Measurements from ENCODE around the gene SCUBE1. TPM values are rescaled to one million over a fixed set of nuclear protein-coding genes. Genes with fewer than 3 reads are reported as not detected.

The SCUBE1 gene
- total and polyA plus RNA-seq, 2 experiments from 2014 or later = 0.81 to 3.2 TPM

DNA sequence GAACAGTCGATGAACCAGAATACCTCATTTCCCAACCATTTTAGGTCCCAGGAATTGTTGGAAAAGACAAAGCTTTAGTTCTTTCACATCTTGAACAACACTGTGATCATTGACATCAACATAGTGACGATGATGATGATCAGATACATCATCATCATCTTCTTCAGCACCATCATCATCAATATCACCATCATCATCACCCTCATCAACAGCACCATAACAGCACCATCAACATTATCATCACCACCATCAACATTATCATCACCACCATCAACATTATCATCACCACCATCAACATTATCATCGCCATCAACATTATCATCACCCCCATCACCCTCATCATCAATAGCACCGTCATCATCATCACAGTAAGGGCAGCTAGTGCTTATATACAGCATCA lies 8.8 kb downstream of the SCUBE1 start:
- H3K4me3 Mint-ChIP-seq = no peak overlapping the region
- Histone ChIP-seq H3K27ac (ENCODE audit: low read depth) (no peak overlapping the region), H2AFZ (no peak overlapping the region), H3K36me3 (ENCODE audit: insufficient read depth) (no peaks in the 10 kb centered on the region), H3K27me3 (ENCODE audit: insufficient read depth) (no peaks in the 10 kb centered on the region), H3K9me2 (ENCODE audit: insufficient read depth) (no peaks in the 10 kb centered on the region), H4K20me1 (replicated peaks; ENCODE audit: insufficient read depth) (no peaks in the 10 kb centered on the region), H3F3A (replicated peaks; ENCODE audit: low read depth) (no peaks in the 10 kb centered on the region), H3K79me2 (replicated peaks; ENCODE audit: insufficient read depth) (no peaks in the 10 kb centered on the region), H3K4me1 (ENCODE audit: insufficient read depth) (no peaks in the 10 kb centered on the region), H3K4me3 (no peak overlapping the region), H3K4me2 (no peak overlapping the region)
- TF ChIP-seq EZH2phosphoT487 (IDR thresholded peaks at IDR 0.05; ENCODE audit: unreplicated experiment) = no peak
- TF ChIP-seq ZNF331 (CRISPR knock-in tag; IDR thresholded peaks at IDR 0.05; ENCODE audit: low read depth) = no peak
- TF ChIP-seq, protein P1, sequence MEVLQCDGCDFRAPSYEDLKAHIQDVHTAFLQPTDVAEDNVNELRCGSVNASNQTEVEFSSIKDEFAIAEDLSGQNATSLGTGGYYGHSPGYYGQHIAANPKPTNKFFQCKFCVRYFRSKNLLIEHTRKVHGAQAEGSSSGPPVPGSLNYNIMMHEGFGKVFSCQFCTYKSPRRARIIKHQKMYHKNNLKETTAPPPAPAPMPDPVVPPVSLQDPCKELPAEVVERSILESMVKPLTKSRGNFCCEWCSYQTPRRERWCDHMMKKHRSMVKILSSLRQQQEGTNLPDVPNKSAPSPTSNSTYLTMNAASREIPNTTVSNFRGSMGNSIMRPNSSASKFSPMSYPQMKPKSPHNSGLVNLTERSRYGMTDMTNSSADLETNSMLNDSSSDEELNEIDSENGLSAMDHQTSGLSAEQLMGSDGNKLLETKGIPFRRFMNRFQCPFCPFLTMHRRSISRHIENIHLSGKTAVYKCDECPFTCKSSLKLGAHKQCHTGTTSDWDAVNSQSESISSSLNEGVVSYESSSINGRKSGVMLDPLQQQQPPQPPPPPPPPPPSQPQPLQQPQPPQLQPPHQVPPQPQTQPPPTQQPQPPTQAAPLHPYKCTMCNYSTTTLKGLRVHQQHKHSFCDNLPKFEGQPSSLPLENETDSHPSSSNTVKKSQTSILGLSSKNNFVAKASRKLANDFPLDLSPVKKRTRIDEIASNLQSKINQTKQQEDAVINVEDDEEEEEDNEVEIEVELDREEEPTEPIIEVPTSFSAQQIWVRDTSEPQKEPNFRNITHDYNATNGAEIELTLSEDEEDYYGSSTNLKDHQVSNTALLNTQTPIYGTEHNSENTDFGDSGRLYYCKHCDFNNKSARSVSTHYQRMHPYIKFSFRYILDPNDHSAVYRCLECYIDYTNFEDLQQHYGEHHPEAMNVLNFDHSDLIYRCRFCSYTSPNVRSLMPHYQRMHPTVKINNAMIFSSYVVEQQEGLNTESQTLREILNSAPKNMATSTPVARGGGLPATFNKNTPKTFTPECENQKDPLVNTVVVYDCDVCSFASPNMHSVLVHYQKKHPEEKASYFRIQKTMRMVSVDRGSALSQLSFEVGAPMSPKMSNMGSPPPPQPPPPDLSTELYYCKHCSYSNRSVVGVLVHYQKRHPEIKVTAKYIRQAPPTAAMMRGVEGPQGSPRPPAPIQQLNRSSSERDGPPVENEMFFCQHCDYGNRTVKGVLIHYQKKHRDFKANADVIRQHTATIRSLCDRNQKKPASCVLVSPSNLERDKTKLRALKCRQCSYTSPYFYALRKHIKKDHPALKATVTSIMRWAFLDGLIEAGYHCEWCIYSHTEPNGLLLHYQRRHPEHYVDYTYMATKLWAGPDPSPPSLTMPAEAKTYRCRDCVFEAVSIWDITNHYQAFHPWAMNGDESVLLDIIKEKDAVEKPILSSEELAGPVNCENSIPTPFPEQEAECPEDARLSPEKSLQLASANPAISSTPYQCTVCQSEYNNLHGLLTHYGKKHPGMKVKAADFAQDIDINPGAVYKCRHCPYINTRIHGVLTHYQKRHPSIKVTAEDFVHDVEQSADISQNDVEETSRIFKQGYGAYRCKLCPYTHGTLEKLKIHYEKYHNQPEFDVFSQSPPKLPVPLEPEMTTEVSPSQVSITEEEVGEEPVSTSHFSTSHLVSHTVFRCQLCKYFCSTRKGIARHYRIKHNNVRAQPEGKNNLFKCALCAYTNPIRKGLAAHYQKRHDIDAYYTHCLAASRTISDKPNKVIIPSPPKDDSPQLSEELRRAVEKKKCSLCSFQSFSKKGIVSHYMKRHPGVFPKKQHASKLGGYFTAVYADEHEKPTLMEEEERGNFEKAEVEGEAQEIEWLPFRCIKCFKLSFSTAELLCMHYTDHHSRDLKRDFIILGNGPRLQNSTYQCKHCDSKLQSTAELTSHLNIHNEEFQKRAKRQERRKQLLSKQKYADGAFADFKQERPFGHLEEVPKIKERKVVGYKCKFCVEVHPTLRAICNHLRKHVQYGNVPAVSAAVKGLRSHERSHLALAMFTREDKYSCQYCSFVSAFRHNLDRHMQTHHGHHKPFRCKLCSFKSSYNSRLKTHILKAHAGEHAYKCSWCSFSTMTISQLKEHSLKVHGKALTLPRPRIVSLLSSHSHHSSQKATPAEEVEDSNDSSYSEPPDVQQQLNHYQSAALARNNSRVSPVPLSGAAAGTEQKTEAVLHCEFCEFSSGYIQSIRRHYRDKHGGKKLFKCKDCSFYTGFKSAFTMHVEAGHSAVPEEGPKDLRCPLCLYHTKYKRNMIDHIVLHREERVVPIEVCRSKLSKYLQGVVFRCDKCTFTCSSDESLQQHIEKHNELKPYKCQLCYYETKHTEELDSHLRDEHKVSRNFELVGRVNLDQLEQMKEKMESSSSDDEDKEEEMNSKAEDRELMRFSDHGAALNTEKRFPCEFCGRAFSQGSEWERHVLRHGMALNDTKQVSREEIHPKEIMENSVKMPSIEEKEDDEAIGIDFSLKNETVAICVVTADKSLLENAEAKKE (CRISPR knock-in tag; IDR thresholded peaks at IDR 0.05) = no peak
- TF ChIP-seq CREB1 (CRISPR knock-in tag; IDR thresholded peaks at IDR 0.05; ENCODE audit: low read depth) = no peak
- TF ChIP-seq, protein P2, sequence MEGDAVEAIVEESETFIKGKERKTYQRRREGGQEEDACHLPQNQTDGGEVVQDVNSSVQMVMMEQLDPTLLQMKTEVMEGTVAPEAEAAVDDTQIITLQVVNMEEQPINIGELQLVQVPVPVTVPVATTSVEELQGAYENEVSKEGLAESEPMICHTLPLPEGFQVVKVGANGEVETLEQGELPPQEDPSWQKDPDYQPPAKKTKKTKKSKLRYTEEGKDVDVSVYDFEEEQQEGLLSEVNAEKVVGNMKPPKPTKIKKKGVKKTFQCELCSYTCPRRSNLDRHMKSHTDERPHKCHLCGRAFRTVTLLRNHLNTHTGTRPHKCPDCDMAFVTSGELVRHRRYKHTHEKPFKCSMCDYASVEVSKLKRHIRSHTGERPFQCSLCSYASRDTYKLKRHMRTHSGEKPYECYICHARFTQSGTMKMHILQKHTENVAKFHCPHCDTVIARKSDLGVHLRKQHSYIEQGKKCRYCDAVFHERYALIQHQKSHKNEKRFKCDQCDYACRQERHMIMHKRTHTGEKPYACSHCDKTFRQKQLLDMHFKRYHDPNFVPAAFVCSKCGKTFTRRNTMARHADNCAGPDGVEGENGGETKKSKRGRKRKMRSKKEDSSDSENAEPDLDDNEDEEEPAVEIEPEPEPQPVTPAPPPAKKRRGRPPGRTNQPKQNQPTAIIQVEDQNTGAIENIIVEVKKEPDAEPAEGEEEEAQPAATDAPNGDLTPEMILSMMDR (conservative IDR thresholded peaks at IDR 0.05; ENCODE audit: low read depth in 2 of 2) = no peak
- no peak for TF ChIP-seq ZNF114 (CRISPR knock-in tag; IDR thresholded peaks at IDR 0.05)
- no peak for TF ChIP-seq JUNB (IDR thresholded peaks at IDR 0.05; ENCODE audit: unreplicated experiment)
- TF ChIP-seq, protein P3, sequence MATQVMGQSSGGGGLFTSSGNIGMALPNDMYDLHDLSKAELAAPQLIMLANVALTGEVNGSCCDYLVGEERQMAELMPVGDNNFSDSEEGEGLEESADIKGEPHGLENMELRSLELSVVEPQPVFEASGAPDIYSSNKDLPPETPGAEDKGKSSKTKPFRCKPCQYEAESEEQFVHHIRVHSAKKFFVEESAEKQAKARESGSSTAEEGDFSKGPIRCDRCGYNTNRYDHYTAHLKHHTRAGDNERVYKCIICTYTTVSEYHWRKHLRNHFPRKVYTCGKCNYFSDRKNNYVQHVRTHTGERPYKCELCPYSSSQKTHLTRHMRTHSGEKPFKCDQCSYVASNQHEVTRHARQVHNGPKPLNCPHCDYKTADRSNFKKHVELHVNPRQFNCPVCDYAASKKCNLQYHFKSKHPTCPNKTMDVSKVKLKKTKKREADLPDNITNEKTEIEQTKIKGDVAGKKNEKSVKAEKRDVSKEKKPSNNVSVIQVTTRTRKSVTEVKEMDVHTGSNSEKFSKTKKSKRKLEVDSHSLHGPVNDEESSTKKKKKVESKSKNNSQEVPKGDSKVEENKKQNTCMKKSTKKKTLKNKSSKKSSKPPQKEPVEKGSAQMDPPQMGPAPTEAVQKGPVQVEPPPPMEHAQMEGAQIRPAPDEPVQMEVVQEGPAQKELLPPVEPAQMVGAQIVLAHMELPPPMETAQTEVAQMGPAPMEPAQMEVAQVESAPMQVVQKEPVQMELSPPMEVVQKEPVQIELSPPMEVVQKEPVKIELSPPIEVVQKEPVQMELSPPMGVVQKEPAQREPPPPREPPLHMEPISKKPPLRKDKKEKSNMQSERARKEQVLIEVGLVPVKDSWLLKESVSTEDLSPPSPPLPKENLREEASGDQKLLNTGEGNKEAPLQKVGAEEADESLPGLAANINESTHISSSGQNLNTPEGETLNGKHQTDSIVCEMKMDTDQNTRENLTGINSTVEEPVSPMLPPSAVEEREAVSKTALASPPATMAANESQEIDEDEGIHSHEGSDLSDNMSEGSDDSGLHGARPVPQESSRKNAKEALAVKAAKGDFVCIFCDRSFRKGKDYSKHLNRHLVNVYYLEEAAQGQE (IDR thresholded peaks at IDR 0.05; ENCODE audit: unreplicated experiment) = no peak
- TF ChIP-seq, protein P4, sequence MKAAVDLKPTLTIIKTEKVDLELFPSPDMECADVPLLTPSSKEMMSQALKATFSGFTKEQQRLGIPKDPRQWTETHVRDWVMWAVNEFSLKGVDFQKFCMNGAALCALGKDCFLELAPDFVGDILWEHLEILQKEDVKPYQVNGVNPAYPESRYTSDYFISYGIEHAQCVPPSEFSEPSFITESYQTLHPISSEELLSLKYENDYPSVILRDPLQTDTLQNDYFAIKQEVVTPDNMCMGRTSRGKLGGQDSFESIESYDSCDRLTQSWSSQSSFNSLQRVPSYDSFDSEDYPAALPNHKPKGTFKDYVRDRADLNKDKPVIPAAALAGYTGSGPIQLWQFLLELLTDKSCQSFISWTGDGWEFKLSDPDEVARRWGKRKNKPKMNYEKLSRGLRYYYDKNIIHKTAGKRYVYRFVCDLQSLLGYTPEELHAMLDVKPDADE (IDR thresholded peaks at IDR 0.05) = no peak
- no peak for TF ChIP-seq STAT1 (IDR thresholded peaks at IDR 0.05; ENCODE audit: unreplicated experiment)
- no peak for TF ChIP-seq POLR2AphosphoS5 (IDR thresholded peaks at IDR 0.05; ENCODE audit: low read depth)
- no peak for TF ChIP-seq EZH2 (IDR thresholded peaks at IDR 0.05; ENCODE audit: low read depth, unreplicated experiment)
- no peak for TF ChIP-seq NANOG (IDR thresholded peaks at IDR 0.05; ENCODE audit: borderline replicate concordance)
- H3K9me3 Mint-ChIP-seq = no peaks in the 10 kb centered on the region
- ATAC-seq (no peak), DNase-seq (ENCODE audit: low spot score) (no peak)
- H3K27me3 Mint-ChIP-seq (ENCODE audit: insufficient read depth, low read depth, poor library complexity) = peaks cover 9% of the 10 kb centered on the region
- peaks cover 7% of the 10 kb centered on the region for H3K4me1 Mint-ChIP-seq
- no peak overlapping the region for H3K27ac Mint-ChIP-seq
- H3K36me3 Mint-ChIP-seq (ENCODE audit: low read depth) = no peaks in the 10 kb centered on the region
